ENCODE results near the gene ASB14.

DNA sequence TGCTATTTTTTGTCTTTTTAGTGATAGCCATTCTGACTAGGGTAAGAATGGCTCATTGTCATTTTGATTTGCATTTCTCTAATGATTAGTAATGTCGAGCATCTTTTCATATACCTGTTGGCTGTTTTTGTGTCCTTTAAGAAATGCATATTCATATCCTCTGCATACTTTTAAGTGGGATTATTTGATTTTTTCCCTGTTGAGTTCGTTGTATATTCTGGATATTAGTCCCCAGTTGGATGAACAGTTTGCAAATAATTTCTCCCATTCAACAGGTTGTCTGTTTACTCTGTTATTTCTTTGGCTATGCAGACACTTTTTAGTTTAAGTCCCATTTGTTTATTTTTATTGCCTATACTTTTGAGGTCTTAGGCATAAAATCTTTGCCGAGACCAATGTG, 30.6 kb downstream of the ASB14 start:
- TF ChIP-seq POLR2AphosphoS5 (IDR thresholded peaks at IDR 0.05; ENCODE audit: low read depth, low read length): no peak
- no peak for TF ChIP-seq TAF1 (IDR thresholded peaks at IDR 0.05; ENCODE audit: borderline replicate concordance, insufficient read depth, low read length)
- TF ChIP-seq, protein P1, sequence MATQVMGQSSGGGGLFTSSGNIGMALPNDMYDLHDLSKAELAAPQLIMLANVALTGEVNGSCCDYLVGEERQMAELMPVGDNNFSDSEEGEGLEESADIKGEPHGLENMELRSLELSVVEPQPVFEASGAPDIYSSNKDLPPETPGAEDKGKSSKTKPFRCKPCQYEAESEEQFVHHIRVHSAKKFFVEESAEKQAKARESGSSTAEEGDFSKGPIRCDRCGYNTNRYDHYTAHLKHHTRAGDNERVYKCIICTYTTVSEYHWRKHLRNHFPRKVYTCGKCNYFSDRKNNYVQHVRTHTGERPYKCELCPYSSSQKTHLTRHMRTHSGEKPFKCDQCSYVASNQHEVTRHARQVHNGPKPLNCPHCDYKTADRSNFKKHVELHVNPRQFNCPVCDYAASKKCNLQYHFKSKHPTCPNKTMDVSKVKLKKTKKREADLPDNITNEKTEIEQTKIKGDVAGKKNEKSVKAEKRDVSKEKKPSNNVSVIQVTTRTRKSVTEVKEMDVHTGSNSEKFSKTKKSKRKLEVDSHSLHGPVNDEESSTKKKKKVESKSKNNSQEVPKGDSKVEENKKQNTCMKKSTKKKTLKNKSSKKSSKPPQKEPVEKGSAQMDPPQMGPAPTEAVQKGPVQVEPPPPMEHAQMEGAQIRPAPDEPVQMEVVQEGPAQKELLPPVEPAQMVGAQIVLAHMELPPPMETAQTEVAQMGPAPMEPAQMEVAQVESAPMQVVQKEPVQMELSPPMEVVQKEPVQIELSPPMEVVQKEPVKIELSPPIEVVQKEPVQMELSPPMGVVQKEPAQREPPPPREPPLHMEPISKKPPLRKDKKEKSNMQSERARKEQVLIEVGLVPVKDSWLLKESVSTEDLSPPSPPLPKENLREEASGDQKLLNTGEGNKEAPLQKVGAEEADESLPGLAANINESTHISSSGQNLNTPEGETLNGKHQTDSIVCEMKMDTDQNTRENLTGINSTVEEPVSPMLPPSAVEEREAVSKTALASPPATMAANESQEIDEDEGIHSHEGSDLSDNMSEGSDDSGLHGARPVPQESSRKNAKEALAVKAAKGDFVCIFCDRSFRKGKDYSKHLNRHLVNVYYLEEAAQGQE (IDR thresholded peaks at IDR 0.05; ENCODE audit: insufficient read depth in 1 of 2, low read depth in 2 of 2, low read length in 2 of 2): no peak
